Adipose tissue (tissue), 3 donors: Measurements from ENCODE around the gene CYB5D1. TPM values are rescaled to one million over a fixed set of nuclear protein-coding genes. Genes with fewer than 3 reads are reported as not detected.
A peak's percentile ranks its signal among the peaks of the same experiment; 100 is the strongest.
"Not testable (repeated sequence)": the region's sequence is repeated elsewhere in the genome, so short reads cannot be mapped to it uniquely, and the experiment has no call there.

Experiments
- H3K27ac ChIP-seq: one replicate; pipeline ENCODE4 v1.5.1; 2013; ENCODE audit warnings: low read depth, low read length
- WGBS, 3 donors: extraction: QIAGEN DNeasy Blood & Tissue Kit; methylation state at CpG; one replicate each; pipeline ENCODE4 v1.1.7; 2013; 5-methylcytosine and 5-hydroxymethylcytosine counted together
- polyA plus RNA-seq, 3 donors: library from polyadenylated mRNA; stranded (reverse); fragments of 200-250 nt; gene quantifications; one replicate each; pipeline ENCODE4 v1.2.3, GENCODE V29; 2013
- donor health status: healthy with polysubstance abuse.
- donor health status: Bipolar disorder and iron deficiency.
- donor health status: healthy.

CYB5D1 gene
- polyA plus RNA-seq = 10 to 100 TPM in 2 of 3 donors, 1 to 10 TPM in 1; 8.9 to 15.4 (median 11.2) TPM

GRCh38 chr17:7857713-7858521, at the start of gene CYB5D1:
TSS of gene CYB5D1 (plus strand) at chr17:7858003. CDS start at chr17:7858135, 132 bp downstream.
- peak within 1 kb of the TSS; percentile 56 for H3K27ac ChIP-seq
- WGBS, 3 donors = 2 to 4% (median 3%) methylated on average over 48 of the region's 48 CpGs

GRCh38 chr17:7809086-7809790, 48.6 kb upstream of the CYB5D1 start:
- no peak overlapping the region for H3K27ac ChIP-seq
- 78 to 84% (median 78%) methylated on average over 11 of the region's 11 CpGs for WGBS, 3 donors

DNA sequence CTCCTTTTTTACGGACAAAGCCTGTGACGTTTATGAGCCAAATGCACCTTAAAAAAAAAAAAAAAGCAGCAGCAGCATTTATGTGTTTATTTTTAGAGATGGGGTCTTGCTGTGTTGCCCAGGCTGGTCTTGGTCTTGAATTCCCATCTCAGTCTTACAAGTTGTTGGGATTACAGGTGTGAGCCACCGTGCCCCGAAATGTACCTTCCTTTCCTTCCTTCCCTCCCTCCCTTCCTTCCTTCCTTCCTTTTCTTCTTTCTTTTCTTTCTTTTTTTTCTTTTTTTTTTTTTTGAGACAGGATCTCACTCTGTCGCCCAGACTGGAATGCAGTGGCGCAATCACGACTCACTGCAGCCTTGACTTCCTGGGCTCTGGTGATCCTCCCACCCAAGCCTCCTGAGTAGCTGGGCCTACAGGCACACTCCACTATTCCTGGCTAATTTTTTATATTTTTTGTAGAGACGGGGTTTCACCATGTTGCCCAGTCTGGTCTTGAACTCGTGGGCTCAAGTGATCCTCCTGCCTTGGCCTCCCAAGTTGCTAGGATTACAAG, 47.9 kb upstream of the CYB5D1 start:
- 72 to 87% (median 75%) methylated on average over 9 of the region's 9 CpGs for WGBS, 3 donors
- H3K27ac ChIP-seq = not testable (repeated sequence)

- 67 to 89% (median 78%) methylated on average over 3 of the region's 3 CpGs for WGBS, 3 donors
- H3K27ac ChIP-seq = no peak overlapping the region
Measured at GRCh38 chr17:7811251-7811650, 46.6 kb upstream of the CYB5D1 start.

DNA sequence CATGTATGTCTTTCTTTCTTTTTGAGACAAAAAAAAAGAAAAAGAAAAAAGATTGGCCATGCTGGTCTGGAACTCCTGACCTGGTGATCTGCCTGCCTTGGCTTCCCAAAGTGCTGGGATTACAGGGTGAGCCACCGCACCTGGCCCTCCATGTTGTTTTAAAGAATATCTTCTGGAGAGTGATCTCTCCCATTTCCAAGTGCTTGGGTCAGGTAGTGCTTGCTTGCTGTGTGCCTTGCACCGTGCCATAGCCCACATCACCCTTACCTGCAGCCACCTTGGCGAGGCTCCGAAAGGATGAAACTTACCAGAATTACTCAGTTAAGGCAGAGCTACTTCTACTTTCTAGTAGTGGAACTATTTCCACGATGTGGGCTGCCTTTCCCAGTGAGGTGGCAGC, 42.8 kb upstream of the CYB5D1 start:
- no peak overlapping the region for H3K27ac ChIP-seq
- 93% methylated on average over 5 of the region's 5 CpGs for WGBS, 3 donors

- 65 to 80% (median 79%) methylated on average over 10 of the region's 10 CpGs for WGBS, 3 donors
- H3K27ac ChIP-seq = no peak overlapping the region
Measured at GRCh38 chr17:7816926-7817642, 40.7 kb upstream of the CYB5D1 start.

GRCh38 chr17:7817643-7817964, 40.2 kb upstream of the CYB5D1 start:
- WGBS, 3 donors = 82 to 89% (median 87%) methylated on average over 9 of the region's 9 CpGs
- H3K27ac ChIP-seq = no peak overlapping the region

DNA sequence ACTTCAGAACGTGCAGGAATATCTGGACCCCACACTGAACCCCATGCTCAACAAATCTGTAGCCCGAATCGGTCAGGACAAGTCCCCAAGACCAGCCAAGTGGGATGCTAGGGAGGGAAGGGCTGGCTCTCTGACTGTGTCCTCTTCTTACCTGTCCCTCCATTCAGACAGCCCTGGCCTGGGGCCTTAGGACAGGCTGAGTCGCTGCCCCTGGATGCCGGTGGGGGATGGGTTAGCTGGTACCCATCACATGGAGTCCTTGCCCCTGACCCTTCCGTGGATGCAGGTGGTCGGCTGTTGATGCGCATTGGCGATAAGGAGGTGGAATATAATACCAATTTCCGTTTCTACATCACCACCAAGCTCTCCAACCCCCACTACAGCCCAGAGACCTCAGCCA, 39.8 kb upstream of the CYB5D1 start:
- no peak overlapping the region for H3K27ac ChIP-seq
- 86 to 87% (median 87%) methylated on average over 10 of the region's 10 CpGs for WGBS, 3 donors

DNA sequence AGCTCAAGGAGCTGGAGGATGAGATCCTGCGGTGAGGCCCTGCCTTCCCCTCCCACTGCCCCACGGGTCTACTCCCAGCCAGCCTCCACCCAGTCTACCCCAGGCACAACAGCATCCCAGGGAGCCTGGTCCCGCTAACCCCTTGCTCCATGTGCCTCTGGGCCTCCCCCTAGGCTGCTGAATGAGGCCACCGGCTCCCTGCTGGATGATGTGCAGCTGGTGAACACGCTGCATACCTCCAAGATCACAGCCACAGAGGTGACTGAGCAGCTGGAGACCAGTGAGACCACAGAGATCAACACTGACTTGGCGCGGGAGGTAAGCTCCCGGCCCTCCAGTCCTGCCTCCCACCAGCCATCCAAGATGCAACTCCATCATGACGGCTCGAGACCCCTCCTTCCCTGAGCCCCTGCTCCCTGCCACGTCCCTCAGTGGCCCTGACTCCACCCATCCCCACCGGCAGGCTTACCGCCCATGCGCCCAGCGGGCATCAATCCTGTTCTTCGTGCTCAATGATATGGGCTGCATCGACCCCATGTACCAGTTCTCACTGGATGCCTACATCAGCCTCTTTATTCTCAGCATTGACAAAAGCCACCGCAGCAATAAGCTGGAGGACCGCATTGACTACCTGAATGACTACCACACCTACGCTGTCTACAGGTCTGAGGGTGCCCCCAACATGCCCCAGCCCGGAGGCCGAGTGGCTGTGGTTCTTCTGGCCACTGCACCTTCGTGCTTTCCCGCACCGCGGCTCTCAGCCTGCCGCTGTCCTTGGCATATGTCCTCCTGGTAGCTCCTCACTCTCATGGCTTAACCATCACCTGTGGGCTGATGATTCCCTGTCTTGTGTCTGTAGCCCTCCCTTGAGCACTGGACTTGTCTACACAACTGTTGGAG, 38.8 kb upstream of the CYB5D1 start:
- 83 to 88% (median 87%) methylated on average over 26 to 27 of the region's 27 CpGs for WGBS, 3 donors
- H3K27ac ChIP-seq = no peak overlapping the region

GRCh38 chr17:7820231-7820630, 37.6 kb upstream of the CYB5D1 start:
- no peak overlapping the region for H3K27ac ChIP-seq
- 72 to 85% (median 82%) methylated on average over 5 of the region's 5 CpGs for WGBS, 3 donors

GRCh38 chr17:7822126-7822525, 35.7 kb upstream of the CYB5D1 start:
- WGBS, 3 donors = 60 to 80% (median 80%) methylated on average over 14 of the region's 14 CpGs
- H3K27ac ChIP-seq = no peak overlapping the region

DNA sequence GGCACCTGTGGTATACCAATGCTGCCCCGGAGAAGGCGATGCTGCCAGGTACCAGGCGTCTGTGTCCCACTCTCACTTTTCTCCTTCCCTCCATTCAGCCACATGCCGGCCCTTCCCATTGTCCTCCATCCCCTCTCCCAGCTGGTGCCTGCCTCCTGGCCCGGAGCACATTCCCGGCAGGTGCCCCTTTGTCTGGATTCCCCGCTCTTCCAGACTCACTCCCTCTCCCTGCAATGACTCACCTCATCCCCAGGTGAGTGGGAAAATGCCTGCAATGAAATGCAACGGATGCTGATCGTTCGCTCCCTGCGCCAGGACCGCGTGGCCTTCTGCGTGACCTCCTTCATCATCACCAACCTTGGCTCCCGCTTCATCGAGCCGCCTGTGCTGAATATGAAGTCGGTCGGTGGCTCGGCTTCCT, 34.2 kb upstream of the CYB5D1 start:
- no peak overlapping the region for H3K27ac ChIP-seq
- WGBS, 3 donors = 86 to 93% (median 87%) methylated on average over 15 to 20 of the region's 20 CpGs

DNA sequence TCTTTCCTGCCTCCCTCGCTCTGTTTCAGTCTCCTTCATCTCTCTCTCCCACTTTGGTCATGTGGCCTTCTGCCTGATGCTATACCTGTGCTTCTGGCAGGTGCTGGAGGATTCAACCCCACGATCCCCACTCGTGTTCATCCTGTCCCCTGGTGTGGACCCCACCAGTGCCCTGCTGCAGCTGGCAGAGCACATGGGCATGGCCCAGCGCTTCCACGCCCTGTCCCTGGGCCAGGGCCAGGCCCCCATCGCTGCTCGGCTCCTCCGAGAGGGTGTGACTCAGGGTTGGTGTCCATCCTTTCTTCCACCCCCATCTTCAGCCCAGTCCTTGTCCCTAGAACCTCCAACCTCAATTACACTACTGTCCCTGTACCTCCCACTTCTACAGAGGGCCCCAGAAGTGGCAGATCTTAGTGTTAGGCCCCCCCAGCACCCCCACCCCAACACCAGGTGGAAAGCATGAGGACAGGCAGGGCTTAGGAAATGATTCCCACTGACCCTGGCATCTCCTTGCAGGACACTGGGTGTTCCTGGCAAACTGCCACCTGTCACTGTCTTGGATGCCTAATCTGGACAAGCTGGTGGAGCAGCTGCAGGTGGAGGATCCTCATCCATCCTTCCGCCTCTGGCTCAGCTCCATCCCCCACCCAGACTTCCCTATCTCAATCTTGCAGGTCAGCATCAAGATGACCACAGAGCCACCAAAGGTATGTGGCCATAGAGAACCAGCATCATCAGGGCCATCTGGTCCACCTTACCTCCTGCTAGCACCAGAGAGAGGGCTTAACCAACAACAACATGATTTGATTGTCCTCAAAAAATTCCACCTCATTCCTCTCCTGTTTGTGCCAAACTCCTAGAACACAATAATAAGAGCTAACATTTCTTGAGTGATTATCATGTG, 33.5 kb upstream of the CYB5D1 start:
- 88 to 90% (median 88%) methylated on average over 9 of the region's 9 CpGs for WGBS, 3 donors
- no peak overlapping the region for H3K27ac ChIP-seq

DNA sequence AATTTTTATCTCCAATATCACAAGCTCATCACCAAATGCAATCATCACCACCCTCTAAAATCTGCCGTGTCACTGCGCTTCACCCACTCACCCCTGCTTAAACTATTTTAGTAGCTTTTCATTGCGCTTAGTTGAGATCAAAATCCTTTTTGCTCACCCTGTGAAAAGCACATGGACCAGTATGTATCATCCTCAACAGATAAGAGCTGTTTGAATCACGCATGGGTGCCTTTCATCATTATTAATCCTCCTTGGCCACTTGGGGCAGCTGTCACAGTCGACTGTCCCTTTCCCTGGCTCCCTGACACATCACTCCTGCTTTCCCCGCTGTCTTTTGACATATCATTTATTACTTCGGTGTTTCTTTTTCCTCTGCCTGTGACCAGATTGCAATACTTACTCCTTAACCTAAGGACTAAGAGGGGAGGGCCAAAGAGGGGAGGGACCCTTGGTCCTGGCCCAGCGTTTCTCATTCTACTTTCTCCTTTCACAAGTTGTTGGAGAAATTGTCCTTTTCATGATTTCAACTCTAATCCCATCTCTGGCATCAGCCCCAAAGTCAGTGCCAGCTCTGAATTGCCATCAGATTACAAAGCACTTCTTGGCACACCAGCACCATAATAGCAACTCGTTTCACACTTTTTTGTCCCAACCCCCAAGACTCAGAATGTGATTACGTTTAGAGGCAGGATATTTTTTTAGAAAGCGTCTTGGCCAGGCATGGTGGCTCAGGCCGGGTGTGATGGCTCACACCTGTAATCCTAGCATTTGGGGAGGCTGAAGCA, 32.4 kb upstream of the CYB5D1 start:
- H3K27ac ChIP-seq = no peak overlapping the region
- WGBS, 3 donors = 33 to 48% (median 46%) methylated on average over 12 of the region's 12 CpGs

GRCh38 chr17:7830616-7831015, 27.2 kb upstream of the CYB5D1 start:
- H3K27ac ChIP-seq = no peak overlapping the region
- WGBS, 3 donors = 82 to 91% (median 89%) methylated on average over 8 of the region's 8 CpGs

- no peak overlapping the region for H3K27ac ChIP-seq
- WGBS, 3 donors = 75 to 85% (median 75%) methylated on average over 7 of the region's 7 CpGs
Measured at GRCh38 chr17:7831233-7831632, 26.6 kb upstream of the CYB5D1 start.
